Measurements from ENCODE around the gene COL27A1.
"Not testable (repeated sequence)": the region's sequence is repeated elsewhere in the genome, so short reads cannot be mapped to it uniquely, and the experiment has no call there.

DNA sequence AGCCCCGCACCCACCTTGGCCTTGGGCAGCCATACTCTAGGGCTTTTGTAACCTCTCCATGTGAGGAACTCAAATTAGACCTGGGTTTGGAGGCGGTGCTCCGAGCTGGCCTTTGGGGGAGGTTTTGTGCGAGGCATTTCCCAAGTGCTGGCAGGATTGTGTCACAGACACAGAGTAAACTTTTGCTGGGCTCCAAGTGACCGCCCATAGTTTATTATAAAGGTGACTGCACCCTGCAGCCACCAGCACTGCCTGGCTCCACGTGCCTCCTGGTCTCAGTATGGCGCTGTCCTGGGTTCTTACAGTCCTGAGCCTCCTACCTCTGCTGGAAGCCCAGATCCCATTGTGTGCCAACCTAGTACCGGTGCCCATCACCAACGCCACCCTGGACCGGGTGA, 174.3 kb downstream of the COL27A1 start, which contains the start of gene ORM2:
- TF ChIP-seq ZNF274 (IDR thresholded peaks at IDR 0.05; ENCODE audit: low read depth, low read length); SUZ12 (IDR thresholded peaks at IDR 0.05; ENCODE audit: extremely low read depth, insufficient read depth, insufficient read length): not testable (repeated sequence)

Data from NT2/D1 (cell line).